NOMO-1 treated with DMSO at 0.1 percent for 48 hours (cell line): Measurements from ENCODE around the gene OBP2A.
"Not testable (repeated sequence)": the region's sequence is repeated elsewhere in the genome, so short reads cannot be mapped to it uniquely, and the experiment has no call there.

Source experiments
- DNase-seq: peaks from one replicate; lab custom pipeline; 2025; ENCODE audit not compliant: unreplicated experiment; lab: John Stamatoyannopoulos, UW

The OBP2A gene

DNA sequence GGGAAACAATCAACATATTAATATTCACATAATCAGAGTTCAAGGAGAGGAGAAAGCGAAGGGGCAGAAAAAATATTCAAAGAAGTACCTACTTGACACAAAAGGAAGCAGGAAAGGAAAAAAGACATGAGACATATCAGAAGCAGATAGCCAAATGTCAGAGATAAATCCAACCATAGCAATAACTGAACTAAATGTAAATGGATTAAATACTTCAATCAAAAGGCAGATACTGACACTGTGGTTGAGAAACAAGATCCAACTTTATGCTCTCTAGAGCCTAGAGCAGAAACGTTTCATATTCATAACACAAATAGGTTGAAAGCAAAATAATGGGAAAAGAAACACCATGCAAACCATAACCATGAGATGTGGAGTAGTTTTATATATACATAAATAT is 36.5 kb upstream of the OBP2A start:
- DNase-seq = no peak

DNA sequence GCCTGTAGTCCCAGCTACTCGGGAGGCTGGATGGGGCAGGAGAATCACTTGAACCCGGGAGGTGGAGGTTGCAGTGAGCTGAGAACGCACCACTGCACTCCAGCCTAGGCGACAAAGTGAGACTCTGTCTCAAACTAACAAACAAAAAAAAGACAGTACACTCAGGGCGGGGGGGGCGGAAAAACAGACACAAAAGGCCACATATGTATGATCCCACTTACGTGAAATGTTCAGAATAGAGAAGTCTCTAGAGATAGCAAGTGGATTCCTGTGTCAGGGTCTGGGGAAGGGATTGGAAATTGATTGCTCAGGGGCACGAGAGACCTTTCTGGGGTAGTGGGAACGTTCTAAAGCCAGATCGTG is 33.7 kb upstream of the OBP2A start:
- DNase-seq = no peak

DNA sequence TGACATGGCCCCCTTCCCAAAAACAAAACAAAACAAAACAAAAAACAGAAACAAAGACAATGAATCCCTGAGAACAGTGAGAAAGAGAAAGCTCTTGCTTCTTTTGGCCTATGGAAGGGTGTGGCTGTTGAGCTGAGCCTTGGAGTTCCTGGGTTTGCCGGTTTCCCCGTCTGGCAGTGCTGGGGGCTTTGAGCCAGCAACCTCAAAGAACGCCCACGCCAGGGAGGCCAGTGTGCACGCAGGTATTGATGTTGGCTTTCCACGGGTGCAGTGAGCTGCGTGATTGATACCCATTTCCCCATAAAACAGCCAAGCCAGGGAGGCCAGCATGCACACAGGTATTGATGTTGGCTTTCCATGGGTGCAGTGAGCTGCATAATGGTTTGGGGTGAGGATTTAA is 33.0 kb upstream of the OBP2A start:
- DNase-seq = no peak

GRCh38 chr9:135513351-135513846 is 32.5 kb upstream of the OBP2A start:
- no peak for DNase-seq

- DNase-seq = not testable (repeated sequence)
Measured at GRCh38 chr9:135513906-135514305, 32.0 kb upstream of the OBP2A start.

DNA sequence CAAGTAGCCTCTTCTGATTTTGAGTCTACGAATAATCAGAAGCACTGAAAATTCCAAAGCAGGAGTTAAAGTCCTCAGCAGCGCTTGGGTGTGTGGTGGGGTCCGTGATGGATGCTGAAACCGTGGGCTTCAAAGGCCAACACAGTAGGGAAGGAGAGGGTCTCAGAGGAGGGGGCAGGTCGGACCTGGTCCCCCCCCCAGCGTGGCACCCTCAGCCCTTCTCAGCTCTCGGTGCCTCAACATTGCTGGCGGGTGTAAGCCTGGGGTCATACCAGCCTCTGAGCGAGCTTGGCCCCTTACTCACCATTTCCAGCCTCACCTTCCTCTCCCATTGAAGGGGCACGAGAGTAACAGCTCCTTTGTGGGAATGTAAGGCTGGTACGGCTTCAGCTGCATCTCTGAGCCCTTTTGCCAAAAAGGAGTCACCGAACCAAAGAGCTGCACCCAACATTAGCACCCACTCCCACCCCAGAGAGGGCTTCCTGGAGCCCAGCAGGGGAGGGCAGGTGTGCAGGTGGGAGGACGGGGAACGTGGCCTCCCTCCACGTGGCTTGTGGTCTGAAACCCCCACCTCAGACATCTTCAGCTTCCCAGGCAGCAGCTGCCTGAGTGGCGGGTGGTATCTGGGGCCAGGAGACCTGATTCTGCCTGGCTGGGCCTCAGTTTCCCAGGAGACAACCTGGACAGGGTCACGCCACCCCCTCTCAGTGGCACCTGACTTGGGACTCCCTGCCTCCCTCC is 31.4 kb upstream of the OBP2A start:
- DNase-seq = no peak

DNA sequence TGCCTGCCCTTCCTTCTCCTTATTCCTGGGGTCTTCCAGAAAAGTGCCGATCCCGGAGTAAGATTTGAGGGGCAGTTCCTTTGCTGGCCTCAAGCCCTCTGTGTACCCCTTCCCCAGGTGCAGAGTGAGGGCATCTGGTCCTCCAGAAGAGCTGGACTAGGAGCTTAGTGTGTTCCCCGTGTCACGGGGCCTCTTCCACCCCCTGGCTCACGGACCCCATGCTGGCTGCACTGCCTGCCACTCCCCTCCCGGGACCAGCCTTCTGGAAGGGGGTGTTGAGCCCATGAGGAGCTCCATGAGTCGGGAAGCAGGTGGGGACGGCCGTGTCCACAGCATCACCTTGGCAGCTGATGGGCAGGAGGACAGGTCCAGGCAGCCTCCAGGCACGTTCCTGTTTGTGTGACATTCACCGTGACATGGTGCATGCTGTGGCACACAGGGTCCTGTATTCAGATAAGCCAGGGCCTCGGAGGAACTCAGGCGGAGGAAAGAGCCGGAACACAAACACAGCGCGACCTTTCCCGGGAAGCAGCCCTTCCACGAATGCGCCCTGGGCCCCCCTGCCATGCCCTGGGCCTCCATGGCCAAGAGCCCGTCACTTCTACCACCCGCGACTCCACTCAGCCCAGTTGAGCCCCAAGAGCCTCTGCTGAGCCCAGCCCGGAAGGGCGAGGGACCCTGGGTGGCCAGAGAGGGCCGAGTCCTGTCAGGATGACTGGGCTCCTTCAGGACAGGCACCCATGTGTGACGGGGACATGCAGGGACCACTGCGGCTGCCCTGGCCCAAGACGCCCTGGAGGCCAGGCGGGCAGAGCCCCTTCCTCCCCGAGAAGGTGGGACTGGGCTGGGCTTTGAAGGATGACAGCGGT is 30.6 kb upstream of the OBP2A start:
- DNase-seq = no peak

DNA sequence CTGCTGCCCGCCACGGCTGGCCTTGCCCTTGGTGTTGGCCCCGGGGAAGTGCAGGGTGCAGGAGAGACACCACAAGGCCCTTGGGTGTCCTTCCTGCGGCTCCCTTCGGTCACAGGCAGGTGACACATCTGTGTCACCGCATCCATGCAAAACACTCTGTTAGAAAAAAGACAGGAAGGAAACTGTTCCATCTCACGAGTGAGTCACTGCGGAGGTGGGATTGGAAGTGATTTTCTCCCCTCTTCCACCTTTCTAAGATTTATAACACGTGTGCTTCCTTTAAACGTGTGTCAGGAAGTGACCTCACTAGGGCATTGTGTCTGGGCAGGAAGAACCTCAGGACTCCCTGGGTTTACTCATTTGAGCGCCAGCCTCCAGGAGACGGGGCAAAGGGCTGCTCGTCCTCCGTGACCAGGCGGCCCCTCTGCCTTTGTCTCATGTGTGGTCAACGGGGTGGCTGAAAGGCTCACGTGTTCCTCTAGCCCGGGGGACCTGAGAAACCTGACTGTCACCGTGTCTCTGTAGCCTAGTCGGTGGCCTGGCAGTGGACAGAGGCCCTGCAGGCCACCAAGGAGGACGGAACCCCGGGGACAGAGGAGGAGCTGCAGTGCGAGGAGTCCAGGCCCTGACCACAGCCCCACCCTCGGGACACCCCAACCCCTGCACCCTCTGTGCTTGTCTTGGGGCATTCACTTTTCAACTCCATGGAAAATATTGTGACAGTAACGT is 29.6 kb upstream of the OBP2A start:
- no peak for DNase-seq

- DNase-seq = no peak
Measured at GRCh38 chr9:135517407-135517822, 28.5 kb upstream of the OBP2A start.

- DNase-seq = no peak
Measured at GRCh38 chr9:135519179-135519971, 26.6 kb upstream of the OBP2A start.

DNA sequence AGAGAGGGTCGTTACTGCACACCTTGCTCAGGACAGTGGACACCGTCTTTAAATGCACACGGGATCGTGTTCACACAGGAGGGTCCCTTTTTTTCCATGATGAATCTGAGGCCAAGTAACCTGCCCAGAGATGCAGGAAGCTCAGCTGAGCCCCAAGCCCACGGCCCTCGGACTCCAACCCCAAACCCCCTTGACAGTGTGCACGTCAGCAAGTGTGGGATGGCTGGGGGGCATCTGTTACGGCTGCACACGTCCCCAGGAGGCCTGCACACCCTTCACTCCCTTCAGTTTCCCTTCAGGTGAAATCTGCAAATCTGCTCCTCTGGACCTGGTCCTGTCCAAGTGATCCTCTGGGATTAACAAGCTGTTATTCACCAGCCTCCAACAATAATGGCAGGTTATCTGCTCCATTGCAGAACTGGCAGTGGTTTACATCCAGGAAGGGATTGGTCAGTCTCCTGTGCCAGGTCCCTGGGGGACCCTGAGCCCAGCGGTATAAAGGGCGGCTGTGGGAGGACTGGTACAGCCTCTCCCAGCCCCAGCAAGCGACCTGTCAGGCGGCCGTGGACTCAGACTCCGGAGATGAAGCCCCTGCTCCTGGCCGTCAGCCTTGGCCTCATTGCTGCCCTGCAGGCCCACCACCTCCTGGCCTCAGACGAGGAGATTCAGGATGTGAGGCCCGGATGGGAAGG is 24.9 kb upstream of the OBP2A start, which contains the start of gene LCN1:
LCN1 (plus strand) TSS at position 525 of the 692 bp plus-strand sequence; CDS start at position 583, 58 bp downstream.
- no peak for DNase-seq

DNA sequence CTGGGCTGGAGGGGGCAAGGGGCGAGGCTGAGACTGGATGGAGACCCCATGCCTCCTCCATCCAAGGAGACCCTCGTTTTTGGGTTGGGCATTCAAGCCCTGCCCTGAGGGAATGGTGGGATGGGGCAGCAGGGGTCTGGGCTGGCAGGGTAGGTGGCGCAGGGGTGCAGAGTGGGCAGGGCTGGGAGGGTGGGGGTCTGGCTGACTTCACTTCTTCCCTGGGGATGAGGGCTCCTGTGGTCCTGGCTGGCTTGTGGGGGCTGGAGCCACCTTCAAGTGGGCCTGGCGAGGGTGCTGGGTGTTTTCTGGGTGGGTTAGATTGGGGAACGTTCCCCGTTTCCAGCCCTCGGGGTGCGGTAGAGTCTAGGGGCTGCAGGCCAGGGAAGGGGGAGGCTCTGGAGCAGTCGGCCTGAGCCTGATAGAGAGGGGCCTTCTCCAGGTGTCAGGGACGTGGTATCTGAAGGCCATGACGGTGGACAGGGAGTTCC is 24.3 kb upstream of the OBP2A start:
- DNase-seq = no peak

DNA sequence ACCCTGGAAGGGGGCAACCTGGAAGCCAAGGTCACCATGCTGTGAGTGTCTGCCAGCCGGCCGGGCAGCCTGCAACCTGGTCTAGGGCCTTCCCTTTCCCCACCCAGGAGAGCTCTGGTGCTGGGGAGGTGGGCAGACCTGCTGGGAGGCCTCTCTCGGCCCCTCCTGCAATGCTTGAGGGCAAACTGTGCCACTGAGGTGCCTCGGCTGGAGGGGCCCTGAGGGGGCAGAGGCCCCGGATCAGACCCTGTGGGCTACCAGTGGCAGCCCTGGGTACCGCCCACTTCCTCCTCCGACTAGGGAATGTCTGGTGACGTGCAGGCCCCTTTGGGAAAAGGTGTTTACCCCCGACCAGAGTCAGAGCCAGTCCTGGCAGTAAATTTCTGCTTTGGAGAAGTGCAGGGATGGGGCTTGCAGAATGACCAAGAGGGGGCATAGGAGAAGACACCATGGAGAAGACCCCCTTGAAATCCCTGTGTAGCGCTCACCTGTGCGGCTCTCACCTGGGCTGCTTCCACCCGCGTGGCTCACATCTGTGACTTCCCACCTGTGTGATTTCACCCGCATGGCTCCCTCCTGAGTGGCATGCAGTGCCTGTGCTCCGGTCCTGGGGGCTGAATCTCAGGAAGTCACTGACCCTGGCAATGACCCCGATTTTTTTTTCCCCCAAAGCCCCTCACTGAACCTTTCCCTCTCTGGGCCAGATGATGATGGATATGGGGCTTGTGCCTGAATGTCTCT is 23.6 kb upstream of the OBP2A start:
- DNase-seq = no peak

DNA sequence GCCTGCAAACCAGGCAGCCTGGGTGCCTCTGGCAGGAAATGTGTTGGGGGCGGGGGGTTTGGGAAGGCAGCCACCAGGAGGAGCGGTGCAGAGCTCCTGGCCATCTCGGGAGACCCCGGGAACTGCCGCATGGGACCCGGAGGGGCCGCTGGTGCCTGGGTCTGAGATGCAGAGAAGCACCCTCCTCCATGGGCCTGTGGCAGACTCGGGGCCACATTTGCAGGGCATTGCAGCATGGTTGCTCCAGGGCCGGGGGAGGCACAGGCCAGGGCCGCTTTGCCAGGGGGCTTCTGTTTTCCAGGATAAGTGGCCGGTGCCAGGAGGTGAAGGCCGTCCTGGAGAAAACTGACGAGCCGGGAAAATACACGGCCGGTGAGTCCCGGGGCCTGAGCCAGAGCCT is 23.0 kb upstream of the OBP2A start:
- DNase-seq = no peak

DNA sequence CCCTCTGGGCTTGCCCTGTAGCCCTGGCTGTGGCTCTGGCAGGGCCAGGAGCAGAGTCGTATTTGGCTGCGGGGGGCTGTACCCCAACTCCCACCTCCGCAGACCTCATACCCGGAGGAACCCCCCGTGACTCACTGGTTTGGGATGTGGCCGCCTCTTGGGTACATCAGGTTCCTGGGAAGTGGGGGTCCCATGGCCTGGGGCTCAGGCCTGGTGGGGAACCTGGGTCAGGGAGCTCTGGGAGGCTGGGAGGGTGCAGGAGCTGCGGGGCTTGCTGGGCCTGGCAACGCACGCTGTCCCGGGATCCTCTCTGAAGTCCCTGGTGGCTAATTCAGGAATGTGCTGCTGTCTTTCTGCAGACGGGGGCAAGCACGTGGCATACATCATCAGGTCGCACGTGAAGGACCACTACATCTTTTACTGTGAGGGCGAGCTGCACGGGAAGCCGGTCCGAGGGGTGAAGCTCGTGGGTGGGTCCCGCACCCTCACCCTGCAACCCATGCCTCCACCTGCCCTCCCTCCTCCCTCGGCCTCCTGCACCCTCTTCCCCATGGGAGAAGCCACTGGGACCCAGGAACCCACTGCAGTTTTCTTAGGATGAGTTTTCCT is 22.3 kb upstream of the OBP2A start:
- no peak for DNase-seq

GRCh38 chr9:135524130-135524861 is 21.6 kb upstream of the OBP2A start:
- no peak for DNase-seq

DNA sequence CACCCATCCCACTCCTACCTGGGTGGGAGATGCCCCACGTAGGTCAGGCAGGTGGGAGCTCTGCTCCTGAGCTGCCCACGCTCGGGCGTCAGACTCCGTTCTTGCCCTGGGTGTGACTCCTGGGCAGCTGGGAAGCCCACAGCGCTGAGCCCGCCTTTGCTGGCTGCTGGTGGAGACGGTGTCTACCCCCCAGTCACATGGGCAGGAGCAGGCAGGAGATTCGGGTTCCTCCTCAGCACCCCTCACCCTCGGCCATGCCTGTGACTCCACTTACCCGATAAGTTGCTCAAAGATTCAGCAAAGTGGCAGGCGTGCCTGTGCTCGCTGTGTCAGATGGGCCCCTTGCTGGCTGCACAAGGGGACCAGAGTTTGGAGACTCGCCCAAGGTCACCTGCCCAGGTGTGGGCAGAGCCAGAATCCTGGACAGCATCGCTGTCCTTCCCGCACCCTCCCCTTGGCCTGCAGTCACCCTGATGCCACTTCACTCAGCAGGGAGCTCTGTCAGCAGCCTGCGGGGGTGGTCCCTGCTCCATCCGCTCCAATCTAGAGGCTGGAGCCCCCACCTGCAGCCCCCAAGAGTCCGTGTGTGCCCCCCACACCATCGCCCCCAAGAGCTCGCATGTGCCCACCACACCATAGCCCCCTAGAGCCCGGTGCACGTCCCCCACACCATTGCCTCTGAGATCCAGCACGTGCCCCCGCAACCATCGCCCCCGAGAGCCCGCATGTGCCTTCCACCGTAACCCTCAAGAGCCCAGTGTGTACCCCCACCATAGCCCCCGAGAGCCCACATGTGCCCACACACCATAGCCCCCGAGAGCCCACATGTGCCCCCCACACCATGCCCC is 20.5 kb upstream of the OBP2A start:
- DNase-seq = no peak
